HepG2 (cell line): ENCODE data around the gene GLO1. TPM values are rescaled to one million over a fixed set of nuclear protein-coding genes. Genes with fewer than 3 reads are reported as not detected.

Source experiments
- ATF1 ChIP-seq: IDR thresholded peaks from 2 replicates; pipeline ENCODE4 v1.6.1; 2016; ENCODE audit warnings: mild to moderate bottlenecking, control low read depth
- CEBPB ChIP-seq: IDR thresholded peaks from 2 replicates; pipeline ENCODE4 v1.6.1; 2011; ENCODE audit warnings: low read depth, low read length, improper control_type of control experiment, borderline replicate concordance
- HBP1 ChIP-seq: IDR thresholded peaks from 2 replicates; pipeline ENCODE4 v1.6.1; 2016; ENCODE audit warnings: low read depth, control low read depth
- HOXA7 ChIP-seq: sonication (generic); formaldehyde crosslinking; IDR thresholded peaks from 2 replicates; pipeline ENCODE4 v1.8.1; 2022; ENCODE audit warnings: mild to moderate bottlenecking, missing genetic modification reagents, moderate library complexity
- MED13 ChIP-seq: sonication (generic); formaldehyde crosslinking; IDR thresholded peaks from 2 replicates; pipeline ENCODE4 v1.5.0; 2020; ENCODE audit warnings: missing genetic modification reagents
- NFKB2 ChIP-seq: sonication (generic); formaldehyde crosslinking; IDR thresholded peaks from 2 replicates; pipeline ENCODE4 v1.4.0; 2020; ENCODE audit warnings: missing genetic modification reagents, borderline replicate concordance
- NKX3-1 ChIP-seq: sonication (generic); formaldehyde crosslinking; IDR thresholded peaks from 2 replicates; pipeline ENCODE4 v1.5.0; 2020; ENCODE audit warnings: missing genetic modification reagents
- PRMT3 ChIP-seq: sonication (generic); formaldehyde crosslinking; IDR thresholded peaks from 2 replicates; pipeline ENCODE4 v1.8.1; 2022; ENCODE audit warnings: low read depth, mild to moderate bottlenecking, moderate library complexity, missing genetic modification reagents, borderline replicate concordance
- THRA ChIP-seq: sonication (generic); formaldehyde crosslinking; IDR thresholded peaks from 2 replicates; pipeline ENCODE4 v1.4.0; 2020; ENCODE audit warnings: missing genetic modification reagents, borderline replicate concordance
- ZBTB8A ChIP-seq: sonication (generic); formaldehyde crosslinking; IDR thresholded peaks from 2 replicates; pipeline ENCODE4 v1.4.0; 2020; ENCODE audit warnings: mild to moderate bottlenecking, low read depth, missing genetic modification reagents, borderline replicate concordance
- ZMYM2 ChIP-seq: sonication (generic); formaldehyde crosslinking; IDR thresholded peaks from 2 replicates; pipeline ENCODE4 v1.8.0; 2022; ENCODE audit warnings: mild to moderate bottlenecking, missing genetic modification reagents
- ZNF12 ChIP-seq: sonication (generic); formaldehyde crosslinking; IDR thresholded peaks from 2 replicates; pipeline ENCODE4 v1.5.0; 2020; ENCODE audit warnings: missing genetic modification reagents
- ZNF225 ChIP-seq: sonication (generic); formaldehyde crosslinking; IDR thresholded peaks from 2 replicates; pipeline ENCODE4 v1.4.0; 2020; ENCODE audit warnings: mild to moderate bottlenecking, missing genetic modification reagents
- ZNF232 ChIP-seq: sonication (generic); formaldehyde crosslinking; IDR thresholded peaks from 2 replicates; pipeline ENCODE4 v1.4.0; 2020; ENCODE audit warnings: missing genetic modification reagents, borderline replicate concordance
- ZNF407 ChIP-seq: sonication (generic); formaldehyde crosslinking; IDR thresholded peaks from one replicate; pipeline ENCODE4 v1.5.1; 2020; ENCODE audit warnings: mild to moderate bottlenecking, missing genetic modification reagents; ENCODE audit errors: not compliant biosample characterization
- ZNF556 ChIP-seq: sonication (generic); formaldehyde crosslinking; IDR thresholded peaks from 2 replicates; pipeline ENCODE4 v1.4.0; 2020; ENCODE audit warnings: mild to moderate bottlenecking, missing genetic modification reagents, borderline replicate concordance
- ZNF674 ChIP-seq: sonication (generic); formaldehyde crosslinking; IDR thresholded peaks from 2 replicates; pipeline ENCODE4 v1.5.0; 2020; ENCODE audit warnings: low read depth, mild to moderate bottlenecking, missing genetic modification reagents
- ZNF766 ChIP-seq: sonication (generic); formaldehyde crosslinking; IDR thresholded peaks from 2 replicates; pipeline ENCODE4 v1.5.0; 2020; ENCODE audit warnings: missing genetic modification reagents, borderline replicate concordance
- ZNF83 ChIP-seq: sonication (generic); formaldehyde crosslinking; IDR thresholded peaks from 2 replicates; pipeline ENCODE4 v1.4.0; 2020; ENCODE audit warnings: missing genetic modification reagents, mild to moderate bottlenecking, borderline replicate concordance
- polyA plus RNA-seq, 8 experiments: library from polyadenylated mRNA; depleted of rRNA in 3 of 8; stranded (reverse) in 7 of 8; unstranded in 1 of 8; fragments of >200 nt; fragmentation: Illumina TruSeq in 4 of 8; extraction: Trizol in 4 of 8; gene quantifications; 2 replicates each; pipeline versions ENCODE4 v1.2.1 to v1.2.3, GENCODE V29; 2011 to 2016; ENCODE audit warnings: low read depth in 4 of 8, missing spikeins in 1 of 8, mixed read lengths in 1 of 8; ENCODE audit not compliant: insufficient read depth in 1 of 8
- total RNA-seq, 5 experiments: library from RNA; depleted of rRNA; stranded (reverse); fragments of >200 nt; fragmentation: Illumina TruSeq; extraction: Trizol; gene quantifications; 2 replicates each; pipeline ENCODE4 v1.2.3, GENCODE V29; 2016; ENCODE audit warnings: low read depth in 1 of 5

The GLO1 gene
- total and polyA plus RNA-seq, 2 of the 13 experiments (the other 11 are each of a cell fraction or from before 2014, with no cell fraction given): 77.1 to 177 TPM

GRCh38 chr6:38640216-38640909, 62.6 kb downstream of the GLO1 start (continued):
- no peak for TF ChIP-seq ZNF407 (CRISPR knock-in tag)
- TF ChIP-seq ZNF83 (CRISPR knock-in tag): peak; percentile 16; the same call in 1 of the 2 replicates
- TF ChIP-seq ZNF674 (CRISPR knock-in tag): no peak
- 0 out of 2 replicates have a peak, but pooled peaks have one; percentile 6 for TF ChIP-seq THRA (CRISPR knock-in tag)
- 0 out of 2 replicates have a peak, but pooled peaks have one; percentile 43 for TF ChIP-seq ZNF225 (CRISPR knock-in tag)
- TF ChIP-seq CEBPB: no peak
- TF ChIP-seq ZNF232 (CRISPR knock-in tag): peak; percentile 48; the same call in 1 of the 2 replicates
- TF ChIP-seq NKX3-1 (CRISPR knock-in tag): no peak
- no peak for TF ChIP-seq MED13 (CRISPR knock-in tag)
- no peak for TF ChIP-seq HBP1 (CRISPR knock-in tag)
- no peak for TF ChIP-seq ZNF12
- TF ChIP-seq ZNF766 (CRISPR knock-in tag): no peak
- no peak for TF ChIP-seq PRMT3 (CRISPR knock-in tag)
- no peak for TF ChIP-seq HOXA7
- TF ChIP-seq ZBTB8A (CRISPR knock-in tag): no peak
- TF ChIP-seq ZMYM2 (CRISPR knock-in tag): 0 out of 2 replicates have a peak, but pooled peaks have one; percentile 18
- TF ChIP-seq ZNF556 (CRISPR knock-in tag): no peak
- no peak for TF ChIP-seq NFKB2 (CRISPR knock-in tag)
- peak; percentile 64 for TF ChIP-seq ATF1 (CRISPR knock-in tag)
